ENCODE data around the gene MAP4.

DNA sequence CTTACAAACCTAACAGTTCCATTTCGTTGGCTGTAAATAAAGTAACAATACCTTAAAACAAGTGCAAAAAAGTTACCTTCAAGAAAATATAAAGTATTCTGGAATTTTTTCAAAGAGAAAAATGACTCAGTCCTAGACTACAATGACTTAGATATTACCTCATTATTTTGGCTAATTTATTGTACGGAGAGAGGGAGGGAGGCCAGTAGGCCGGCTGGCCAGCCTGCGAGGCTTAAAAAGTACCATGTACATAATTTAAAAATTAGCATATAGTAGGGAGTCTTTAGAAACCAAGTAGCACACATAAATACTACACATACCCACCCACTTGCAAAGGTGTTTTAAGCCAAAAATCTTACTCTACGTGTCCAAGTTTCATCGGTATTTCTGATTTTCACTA is 41.9 kb upstream of the MAP4 start:
- TF ChIP-seq ZNF785 (tag by site-specific recombination; IDR thresholded peaks at IDR 0.05) (no peak), ZNF121 (tag by site-specific recombination; IDR thresholded peaks at IDR 0.05) (no peak), MYNN (tag by site-specific recombination; IDR thresholded peaks at IDR 0.05; ENCODE audit: borderline replicate concordance) (no peak), ZNF391 (tag by site-specific recombination; IDR thresholded peaks at IDR 0.05; ENCODE audit: borderline replicate concordance, low read depth) (no peak), ZNF146 (tag by site-specific recombination; IDR thresholded peaks at IDR 0.05) (no peak), TCF7L2 (IDR thresholded peaks at IDR 0.05; ENCODE audit: borderline replicate concordance, low read depth, low read length) (no peak), ZBTB17 (tag by site-specific recombination; IDR thresholded peaks at IDR 0.05) (no peak), ZNF558 (tag by site-specific recombination; IDR thresholded peaks at IDR 0.05) (no peak), ZNF416 (tag by site-specific recombination; IDR thresholded peaks at IDR 0.05) (no peak), ZNF239 (tag by site-specific recombination; IDR thresholded peaks at IDR 0.05) (no peak), ZNF266 (tag by site-specific recombination; IDR thresholded peaks at IDR 0.05; ENCODE audit: low read depth) (no peak), ZNF311 (tag by site-specific recombination; IDR thresholded peaks at IDR 0.05; ENCODE audit: borderline replicate concordance) (no peak), ZNF114 (tag by site-specific recombination; IDR thresholded peaks at IDR 0.05) (no peak), ZNF302 (tag by site-specific recombination; IDR thresholded peaks at IDR 0.05; ENCODE audit: low read depth) (no peak)

All from HEK293 (cell line).